Stimulated activated CD4-positive, alpha-beta T cell treated with anti-CD3 and anti-CD28 coated beads, Interleukin-12 subunit alpha, Interleukin-12 subunit beta, amount 100 ng/mL, for 48 hours (primary cell): ENCODE results near the gene CLDN5.

Experiments used
- DNase-seq, 3 donors: peaks; one replicate each; pipeline ENCODE4 v3.0.0-alpha.2; 2020; ENCODE audit warnings: low read depth in 2 of 3, low spot score in 1 of 3

CLDN5 gene

DNA sequence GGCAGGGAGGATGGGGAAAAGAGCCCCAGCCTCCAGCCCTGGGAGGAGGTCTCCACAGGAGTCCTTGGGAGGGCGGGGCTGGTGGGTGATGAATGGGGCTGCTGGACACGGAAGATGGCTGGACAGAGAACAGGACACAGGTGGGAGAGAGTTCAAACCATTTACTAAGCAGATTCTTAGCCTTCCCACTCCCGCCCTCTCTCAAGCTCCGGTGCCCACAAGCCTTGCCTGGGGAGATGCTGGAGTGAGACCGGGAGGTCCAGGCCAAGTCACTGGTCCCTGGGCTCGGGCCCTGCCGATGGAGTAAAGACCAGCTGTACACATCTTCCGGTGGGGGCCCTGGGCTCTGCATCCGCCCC lies 1.4 kb downstream of the CLDN5 start:
- no peak for DNase-seq

DNA sequence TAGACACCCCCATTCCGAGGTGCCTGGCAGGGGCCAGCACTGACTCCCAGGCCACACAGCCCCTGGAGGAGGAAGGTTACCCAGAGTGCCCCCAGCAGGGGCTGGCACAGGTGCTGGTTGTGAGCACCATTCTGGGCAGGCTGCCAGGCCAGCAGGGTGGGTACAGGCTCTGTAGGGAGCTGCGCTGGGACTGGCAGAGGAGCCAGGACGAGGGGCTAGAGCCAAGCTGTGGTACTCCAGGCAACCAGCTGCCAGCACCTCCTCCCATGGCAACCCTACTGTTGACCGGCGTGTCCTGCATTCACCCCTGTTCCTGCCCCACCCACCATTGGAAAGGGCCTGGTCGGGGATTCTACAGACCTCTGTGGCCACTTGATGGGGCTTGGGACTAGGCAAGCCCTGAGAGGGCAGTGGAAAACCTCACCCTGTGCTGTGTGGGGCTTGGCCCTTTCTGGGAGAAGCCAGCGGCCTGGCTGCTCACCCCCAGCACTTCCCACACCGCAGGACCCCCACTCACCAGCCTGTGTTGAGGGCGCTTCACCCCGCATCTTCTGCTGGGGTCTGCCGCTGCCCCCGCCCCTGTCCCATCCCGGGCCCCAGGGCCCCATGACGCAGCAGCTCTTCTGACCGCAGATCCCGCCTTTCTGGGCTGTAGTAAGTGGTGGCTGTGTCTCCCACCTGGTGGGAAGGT lies 1.9 kb downstream of the CLDN5 start:
- DNase-seq: no peak

DNA sequence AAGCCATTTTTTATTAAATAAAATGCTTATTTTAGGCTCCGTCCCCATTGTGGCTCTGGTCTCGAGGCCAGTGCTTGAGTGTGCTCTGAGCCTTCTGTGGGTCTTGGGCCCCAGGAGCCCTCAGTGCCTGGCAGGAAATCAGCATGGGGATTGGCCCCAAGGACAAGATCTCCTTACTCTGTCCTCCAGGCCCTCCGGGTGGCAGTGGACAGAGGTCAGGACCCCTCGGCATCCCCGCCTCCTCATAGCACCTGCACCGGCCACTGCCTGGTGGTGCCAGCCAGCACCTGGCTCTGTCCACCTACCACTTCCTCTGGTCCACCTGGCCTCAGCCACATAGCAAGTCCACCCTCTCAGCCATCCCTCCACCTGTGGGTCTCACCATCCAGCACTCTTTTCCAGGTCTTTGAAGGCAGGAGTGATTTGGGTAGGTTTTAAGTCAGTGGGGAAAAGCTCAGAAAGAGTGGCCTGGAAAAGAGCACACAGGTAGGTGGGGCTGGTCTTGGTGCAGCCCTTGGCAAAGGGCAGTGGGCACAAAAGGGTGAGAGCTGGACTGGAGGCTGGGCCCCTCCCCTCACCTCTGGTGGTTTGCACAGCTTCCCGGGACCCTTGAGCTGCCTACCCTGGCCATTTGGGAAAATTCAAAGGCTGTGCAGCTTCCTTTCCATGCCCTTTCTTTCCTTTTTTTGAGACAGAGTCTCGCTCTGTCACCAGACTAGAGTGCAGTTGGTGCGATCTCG lies 3.5 kb downstream of the CLDN5 start:
- no peak for DNase-seq

DNA sequence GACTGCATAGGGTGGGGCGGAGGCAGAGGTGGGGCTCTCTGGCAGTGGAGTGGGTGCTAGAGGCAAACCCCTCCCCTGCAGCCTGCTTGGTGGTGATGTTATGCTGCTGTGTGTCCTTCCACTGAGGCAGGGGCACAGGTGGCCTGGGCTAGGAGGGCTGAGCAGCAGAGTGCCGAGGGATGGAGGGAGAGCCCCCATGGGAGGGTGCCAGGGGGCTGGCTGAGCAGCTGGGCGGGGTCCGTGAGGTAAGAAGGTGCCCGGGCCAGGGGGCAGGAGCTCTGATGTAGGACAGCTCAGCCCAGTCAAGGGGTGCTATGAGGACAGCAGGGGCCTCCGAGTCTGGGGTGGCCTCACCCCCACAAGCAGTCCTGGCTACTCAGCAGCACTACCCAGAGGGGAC lies 4.2 kb downstream of the CLDN5 start:
- no peak for DNase-seq

DNA sequence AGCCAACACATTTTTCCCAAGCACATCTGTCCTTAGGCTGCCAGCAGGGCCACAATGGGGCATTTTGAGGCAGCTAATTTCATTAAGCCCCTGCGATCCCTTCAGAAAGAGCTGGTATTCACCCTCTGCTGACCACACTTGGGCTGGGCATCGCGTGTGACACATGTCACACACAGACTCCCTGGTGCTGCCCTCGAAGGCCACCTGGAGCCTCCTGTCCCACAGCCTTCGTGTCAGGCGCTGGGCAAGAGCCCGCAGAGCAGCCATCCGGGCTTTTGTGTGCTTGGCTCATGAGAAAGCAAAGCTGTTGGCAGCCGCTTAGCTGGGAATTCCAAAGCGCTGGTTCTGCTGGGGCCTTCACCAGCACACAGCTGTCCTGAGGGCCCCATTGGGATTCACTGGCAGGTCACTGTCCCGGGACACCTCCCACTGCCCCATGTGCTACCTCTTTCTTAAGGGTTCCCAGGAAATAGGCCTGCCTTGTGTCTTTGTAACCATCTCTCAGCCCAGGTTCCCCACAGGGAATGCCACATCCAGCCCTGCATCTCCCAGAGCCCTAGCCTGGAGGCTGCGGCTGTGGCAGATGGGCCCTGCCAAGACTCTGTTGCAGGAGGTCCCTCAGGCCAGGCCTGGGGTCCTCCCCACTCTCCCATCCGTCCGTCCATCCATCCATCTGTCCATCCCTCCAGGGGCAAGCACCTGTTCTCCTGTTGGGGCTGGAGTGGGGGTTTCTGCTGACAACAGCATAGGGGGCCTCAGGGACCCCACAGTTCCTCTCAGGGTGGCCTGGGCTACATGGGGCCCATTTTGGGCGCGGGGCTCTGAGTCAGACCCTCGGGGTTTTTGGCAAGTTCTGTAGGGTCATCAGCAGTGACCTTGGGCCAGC lies 4.9 kb downstream of the CLDN5 start:
- no peak for DNase-seq

DNA sequence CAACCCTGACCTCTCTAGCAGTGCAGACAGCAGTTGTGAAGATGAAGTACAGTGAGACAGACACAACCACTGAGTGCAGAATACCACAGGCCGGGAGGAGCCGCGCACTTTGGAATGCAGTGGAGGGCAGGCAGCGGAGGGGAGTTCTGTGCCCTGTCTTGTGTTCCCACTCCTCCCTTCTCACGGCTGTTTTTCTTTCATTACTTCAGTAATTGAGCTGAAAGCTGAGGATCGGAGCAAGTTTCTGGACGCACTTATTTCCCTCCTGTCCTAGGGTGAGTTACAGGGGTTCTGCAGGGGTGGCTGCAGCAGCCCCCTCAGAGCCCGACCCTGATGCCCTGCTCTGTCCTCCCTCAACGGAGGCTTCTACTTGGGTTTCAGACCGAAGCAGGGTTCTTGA lies 5.6 kb downstream of the CLDN5 start:
- DNase-seq: no peak

DNA sequence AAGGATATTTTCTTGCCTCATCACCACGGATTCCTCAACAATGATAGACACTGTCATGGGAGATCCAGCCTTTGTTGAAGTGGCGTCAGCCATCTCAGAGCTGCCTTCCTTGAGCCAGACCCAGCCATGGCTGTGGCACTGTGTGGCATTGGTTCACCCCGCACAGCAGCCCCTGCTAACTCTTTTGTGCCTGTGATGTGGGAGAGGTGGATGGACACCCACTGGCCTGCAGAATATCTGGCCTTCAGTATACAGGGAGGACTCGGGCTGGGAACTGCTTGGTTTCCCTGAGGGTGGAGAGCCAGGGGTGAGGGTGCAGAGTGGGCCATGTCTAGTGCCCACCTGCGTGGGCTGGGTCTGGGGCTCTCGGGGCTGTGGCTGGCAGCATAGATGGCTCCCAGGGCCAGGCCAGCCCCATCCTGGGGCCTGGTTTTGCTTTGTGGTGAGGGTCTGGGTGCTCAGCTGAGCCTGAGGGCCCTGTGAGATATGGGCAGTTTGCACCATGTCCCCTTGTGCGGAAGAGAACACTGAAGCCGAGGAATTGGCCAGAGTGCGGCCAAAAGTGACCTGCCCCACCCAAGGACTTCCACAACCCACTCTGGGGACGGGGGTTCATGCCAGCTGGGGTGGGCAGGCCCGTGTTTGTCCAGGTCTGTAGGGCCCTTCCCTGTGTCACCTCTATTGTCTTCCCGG lies 6.1 kb downstream of the CLDN5 start:
- no peak for DNase-seq

DNA sequence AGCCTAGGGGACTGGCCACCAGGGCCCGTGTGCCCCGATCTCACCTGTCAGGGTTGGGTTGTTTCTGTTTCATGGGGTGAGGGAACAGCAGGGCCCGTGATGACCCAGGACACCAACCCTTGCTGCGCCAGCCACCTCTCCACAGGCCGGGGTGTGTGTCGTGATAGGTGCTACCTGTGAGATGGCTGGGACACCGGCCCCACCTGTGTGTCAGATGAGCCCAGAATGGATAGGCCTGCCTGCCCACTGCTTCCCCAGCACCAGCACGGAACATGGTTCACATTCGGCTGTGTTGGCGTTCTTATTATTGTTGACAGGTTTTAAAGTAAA lies 7.1 kb downstream of the CLDN5 start:
- no peak for DNase-seq

DNA sequence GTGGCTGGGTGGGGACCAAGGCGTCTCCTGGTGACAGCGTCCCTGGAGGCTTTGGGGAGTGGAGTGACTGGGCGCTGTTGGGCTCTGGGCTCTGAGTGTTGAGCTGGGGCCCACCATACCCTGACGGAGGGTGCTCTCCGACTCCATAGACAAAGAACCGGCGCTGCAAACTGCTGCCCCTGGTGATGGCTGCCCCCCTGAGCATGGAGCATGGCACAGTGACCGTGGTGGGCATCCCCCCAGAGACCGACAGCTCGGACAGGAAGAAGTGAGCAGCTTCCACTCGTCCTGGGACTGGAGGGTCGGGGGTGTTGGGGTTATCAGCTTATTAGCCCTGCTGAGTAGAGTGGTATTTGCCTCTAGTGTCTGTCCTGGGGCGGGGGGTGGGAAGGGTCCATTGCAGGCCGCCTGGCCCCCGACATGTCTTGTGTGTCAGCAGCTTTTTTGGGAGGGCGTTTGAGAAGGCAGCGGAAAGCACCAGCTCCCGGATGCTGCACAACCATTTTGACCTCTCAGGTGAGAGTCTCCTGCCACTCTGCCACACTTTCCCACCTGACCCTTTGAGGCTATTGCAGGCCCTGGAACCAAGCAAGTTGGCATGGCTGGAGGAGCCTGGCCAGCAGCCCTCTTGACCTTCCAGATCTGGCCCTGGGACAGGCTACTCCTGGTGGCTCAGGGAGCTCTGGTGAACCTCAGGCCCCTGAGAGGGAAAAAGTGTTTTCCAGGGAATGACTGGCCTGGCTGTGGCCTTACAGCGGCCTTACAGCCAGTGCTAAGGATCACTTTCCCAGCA lies 7.6 kb downstream of the CLDN5 start:
- no peak for DNase-seq

DNA sequence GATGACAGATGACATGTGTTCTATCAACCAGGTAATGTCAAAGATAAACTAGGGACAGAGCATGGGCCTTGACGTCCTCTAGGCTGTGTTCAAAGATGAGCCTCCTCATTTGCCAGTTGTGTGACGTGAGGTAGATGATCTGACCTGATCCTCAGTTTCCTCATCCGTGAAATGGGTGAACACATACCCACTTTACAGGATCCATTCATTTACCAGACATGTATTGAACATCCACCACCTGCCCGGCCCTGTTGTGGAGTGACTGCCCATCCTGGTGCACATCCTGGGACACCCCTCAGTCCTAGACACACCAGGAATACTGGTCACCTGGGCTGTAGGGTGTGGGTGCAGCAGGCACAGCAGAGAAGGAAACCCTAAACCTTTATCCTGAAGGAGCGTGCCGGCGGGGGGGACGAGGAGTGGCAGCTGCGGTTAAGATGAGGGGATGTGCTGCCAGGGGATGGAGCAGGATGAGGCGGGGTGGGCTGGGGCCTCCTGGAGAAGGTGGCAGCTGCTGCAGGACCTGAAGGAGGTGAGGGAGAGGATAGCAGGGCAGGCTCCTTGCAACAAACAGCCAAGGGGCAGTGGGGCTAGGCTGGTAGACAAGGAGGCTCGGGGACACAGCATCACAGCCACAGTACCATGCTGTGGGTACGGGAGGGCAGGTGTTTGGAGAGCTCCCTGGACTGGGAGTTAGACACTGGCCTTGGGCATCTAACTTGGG lies 8.4 kb downstream of the CLDN5 start:
- DNase-seq: no peak

DNA sequence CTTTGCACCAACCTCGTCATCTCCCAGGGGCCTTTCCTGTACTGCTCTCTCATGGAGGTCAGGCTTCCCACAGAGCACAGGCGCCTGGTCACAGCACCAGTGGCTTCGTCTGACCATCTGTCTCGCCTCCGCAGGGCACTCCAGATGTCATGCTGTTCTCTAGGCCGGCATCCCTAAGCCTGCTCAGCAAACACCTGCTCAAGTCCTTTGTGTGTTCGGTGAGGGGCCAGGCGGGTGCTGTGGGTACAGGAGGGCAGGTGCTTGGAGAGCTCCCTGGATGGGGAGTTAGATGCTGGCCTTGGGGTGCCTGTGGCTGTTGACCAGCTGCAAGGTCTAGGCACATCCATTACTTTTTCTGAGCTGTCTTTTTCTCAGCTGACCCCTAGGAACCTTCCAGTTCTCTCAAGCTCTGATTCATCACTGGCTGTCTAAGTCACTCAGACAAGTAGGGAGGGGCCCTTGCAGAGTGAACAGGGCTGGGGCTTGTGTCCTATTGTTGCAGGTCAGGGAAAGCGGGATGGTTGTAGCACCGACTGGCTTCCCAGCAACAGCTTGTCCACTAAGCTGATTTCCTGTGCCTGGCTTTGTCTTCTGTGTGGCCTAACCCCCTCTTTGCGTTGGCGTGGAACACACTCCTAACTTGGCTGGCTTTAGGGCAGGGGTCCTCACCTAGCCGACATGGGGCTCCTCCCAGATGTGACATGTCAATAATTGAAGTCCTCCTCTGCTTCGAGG lies 9.2 kb downstream of the CLDN5 start:
- DNase-seq: no peak

DNA sequence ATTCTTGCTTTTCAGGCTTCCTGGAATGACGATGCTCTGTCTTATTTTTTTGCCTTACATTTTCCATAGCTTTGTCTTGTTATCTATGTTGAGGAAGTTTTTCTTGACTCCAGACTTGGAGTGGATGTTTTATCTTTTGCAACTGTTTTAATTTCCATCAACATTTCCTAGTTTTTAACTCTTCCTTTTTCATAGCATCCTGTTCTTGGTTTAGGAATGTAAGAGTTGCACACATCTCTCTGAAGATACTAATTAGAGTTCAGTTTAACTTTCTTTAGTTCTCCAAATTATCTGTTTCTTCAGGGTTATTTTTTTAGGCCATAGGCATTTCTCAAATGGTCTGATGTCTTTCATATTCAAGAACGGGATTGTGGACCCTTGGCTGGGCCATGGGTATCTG lies 10.4 kb downstream of the CLDN5 start:
- DNase-seq: no peak

DNA sequence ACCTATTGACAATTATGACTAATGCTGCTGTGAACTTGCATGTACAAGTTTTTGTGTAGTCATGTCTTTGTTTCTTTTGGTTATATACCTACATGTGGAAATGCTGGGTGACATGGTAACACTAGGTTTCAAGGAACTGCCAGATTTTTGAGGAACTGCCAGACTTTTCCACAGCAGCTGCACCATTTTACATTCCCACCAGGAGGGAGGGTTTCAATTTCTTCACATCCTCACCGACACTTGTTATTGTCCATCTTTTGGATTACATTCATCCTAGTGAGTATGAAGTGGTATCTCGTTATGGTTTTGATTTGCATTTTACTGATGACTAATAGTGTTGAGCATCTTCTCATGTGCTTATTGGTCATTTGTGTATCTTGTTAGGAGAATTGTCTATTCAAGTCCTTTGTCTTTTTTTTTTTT lies 13.3 kb downstream of the CLDN5 start:
- no peak for DNase-seq

DNA sequence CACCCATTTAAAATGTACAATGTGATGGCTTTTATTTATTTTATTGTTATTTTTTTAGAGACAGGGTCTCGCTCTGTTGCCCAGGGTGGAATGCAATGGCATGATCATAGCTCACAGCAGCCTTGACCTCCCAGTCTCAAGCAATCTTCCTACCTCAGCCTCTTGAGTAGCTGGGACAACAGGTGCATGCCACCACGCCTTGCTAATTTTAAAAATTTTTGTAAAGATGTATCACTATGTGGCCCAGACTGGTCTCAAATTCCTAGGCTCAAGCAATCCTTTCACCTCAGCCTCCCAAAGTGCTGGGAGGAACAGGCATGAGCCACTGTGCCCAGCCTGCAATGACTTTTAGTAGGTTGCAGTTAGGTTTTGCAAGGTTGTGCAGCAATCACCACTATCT lies 14.3 kb downstream of the CLDN5 start:
- no peak for DNase-seq

DNA sequence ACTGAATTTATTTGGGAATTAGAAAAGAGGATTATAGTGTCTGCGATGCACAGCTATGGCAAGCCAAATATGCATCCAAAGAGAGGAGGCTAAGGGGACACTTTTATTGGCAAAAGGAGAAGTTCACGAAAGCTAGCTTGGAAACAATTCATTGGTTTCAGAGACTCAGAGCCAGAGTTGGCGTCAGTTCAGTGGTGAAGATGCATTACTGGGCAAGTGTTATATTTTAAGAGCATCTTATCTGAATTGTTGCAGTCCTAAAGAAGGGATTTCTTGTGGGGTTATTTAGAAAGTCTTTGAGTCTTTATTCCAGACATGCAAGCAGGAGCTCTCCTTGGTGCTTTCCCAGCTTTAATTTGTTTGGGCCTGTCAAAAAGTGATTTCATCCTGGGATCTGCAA lies 15.0 kb downstream of the CLDN5 start:
- no peak for DNase-seq

DNA sequence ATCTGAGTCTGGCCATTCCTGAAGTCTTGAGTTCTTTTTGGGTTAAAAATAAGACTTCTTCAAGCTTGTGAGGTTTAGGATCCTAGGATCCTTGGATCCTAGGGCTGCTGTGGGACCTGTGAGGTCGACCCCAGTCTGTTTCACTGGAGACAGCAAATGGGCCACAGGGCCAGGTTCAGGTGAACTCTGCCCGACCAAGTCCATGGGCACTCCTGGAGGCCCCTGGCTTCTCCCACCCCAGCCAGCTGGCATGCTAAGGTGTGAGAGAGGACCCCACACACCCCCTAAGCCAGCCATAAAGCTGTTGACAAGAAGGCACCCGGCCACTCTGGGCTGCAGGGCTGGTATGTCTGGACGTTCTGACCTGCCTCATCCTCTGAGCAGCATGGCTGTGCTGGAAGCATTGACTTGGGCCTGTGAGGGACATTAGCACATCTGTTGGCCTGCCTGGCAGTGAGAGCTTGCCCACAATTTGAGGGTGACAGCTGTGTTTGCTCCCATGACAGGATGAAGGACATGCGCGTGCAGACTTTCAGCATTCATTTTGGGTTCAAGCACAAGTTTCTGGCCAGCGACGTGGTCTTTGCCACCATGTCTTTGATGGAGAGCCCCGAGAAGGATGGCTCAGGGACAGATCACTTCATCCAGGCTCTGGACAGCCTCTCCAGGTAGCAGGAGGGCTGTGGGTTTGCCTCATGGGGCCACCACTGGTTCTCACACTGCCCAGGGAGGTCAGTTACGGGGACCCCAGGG lies 16.0 kb downstream of the CLDN5 start:
- DNase-seq: no peak

DNA sequence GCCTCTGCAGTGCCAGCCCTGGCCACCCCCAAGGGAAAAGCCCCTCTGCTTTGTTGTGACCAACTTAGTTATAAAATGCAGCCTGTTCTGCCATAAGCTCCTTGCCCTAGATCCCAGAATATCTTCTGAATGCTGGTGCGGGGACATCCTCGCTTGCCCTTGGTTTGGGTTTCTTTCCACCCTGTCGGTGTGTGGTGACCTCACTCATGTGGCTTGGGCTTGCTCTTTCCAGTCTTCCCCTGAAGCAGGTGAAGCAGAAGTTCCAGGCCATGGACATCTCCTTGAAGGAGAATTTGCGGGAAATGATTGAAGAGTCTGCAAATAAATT lies 16.7 kb downstream of the CLDN5 start:
- DNase-seq: no peak

DNA sequence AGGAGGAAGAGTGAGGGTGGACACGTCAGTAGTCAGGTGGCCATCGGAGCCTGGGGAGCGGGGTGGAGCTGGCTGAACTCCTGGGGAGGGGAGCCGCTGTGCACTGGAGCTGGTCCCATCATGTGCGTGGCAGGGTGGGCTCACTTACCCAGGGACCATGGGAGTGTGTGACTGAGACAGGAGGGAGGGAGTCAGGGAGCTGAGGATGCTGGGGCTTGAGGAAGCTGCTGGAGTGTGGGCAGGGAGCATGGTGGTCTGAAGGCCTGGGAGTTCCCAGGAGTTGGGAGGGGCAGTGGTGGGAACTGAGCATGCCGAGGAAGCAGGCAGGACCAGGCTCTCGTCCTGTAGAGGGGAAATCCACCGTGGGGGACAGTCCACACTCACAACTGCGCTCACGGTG lies 18.0 kb downstream of the CLDN5 start:
- DNase-seq: no peak

DNA sequence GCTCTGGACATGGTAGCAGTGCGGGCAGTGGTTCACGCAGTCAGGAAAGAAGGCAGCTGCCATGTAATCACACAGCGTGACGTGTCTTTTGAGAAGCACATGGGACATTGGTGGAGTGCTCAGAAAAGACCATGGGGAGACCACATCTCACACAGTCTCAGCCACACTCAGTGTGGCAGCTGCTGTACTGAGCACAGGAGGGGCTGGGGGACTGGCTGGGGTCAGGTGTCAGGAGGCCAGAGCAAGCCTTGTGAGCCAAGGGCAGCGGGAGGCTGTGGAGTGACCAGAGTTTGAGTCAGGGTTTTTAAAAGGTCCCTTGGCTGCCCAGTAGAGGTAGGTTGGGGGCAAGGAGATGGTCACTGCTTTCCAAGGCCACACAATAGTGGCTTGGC lies 18.5 kb downstream of the CLDN5 start:
- DNase-seq: no peak
